Measurements from ENCODE around the gene VSIR.

Gene VSIR

DNA sequence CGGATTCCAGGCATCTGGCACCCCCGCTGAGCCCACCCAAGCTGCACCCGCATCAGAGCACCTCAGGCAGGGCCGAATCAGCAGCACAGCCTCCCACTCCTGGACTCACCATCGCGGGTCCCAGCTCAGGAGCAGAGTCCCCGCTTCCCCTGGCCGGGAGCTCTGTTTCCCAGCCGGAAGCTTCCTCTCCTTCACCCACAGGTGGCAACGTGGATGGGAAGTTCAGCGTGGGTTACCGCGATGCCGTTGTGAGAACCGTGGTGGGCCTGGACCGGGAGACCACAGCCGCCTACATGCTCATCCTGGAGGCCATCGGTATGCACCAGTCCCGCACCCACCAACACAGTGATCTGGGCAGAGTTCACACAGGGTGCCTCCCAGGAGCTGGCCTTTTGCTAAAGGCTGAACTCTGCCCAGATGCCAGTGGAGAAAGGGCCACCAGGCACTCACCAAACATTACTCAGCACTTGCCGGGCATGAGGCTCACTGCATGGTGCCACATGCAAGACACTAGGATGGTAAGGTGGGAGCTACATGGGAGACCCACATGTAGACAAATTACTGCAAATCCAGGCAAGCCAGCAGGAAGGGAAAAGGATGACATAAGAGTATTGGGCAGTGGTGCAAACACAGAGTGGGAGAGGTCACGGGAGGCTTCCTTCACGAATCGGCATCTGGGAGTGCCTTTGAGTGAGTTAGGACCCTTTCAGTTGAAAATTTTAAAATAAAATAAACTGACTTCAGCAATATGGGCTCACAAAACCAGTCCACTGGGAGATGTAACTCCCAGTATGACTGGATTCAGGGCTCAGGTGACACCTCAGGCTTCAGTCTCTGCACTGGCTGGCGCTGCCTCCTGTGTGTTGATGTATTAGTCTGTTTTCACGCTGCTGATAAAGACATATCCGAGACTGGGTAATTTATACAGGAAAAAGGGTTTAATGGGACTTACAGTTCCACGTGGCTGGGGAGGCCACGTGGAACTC lies 64.1 kb downstream of the VSIR start:
- H3K4me1 ChIP-seq (ENCODE audit: control insufficient read depth, low read depth, low read length), result peaks cover 7% of the 10 kb centered on the region
- H3K9me3 ChIP-seq (ENCODE audit: control insufficient read depth, low read depth, low read length), result no peaks in the 10 kb centered on the region
- H3K9ac ChIP-seq (ENCODE audit: low read length), result no peak overlapping the region
- H3K27me3 ChIP-seq (ENCODE audit: control insufficient read depth, insufficient read depth, low read length), result no peaks in the 10 kb centered on the region
- H3K36me3 ChIP-seq (ENCODE audit: control insufficient read depth, low read depth, low read length), result no peaks in the 10 kb centered on the region
- no peak overlapping the region for H3K27ac ChIP-seq (ENCODE audit: low read length)
- no peak overlapping the region for H3K4me3 ChIP-seq (ENCODE audit: low read length)

DNA sequence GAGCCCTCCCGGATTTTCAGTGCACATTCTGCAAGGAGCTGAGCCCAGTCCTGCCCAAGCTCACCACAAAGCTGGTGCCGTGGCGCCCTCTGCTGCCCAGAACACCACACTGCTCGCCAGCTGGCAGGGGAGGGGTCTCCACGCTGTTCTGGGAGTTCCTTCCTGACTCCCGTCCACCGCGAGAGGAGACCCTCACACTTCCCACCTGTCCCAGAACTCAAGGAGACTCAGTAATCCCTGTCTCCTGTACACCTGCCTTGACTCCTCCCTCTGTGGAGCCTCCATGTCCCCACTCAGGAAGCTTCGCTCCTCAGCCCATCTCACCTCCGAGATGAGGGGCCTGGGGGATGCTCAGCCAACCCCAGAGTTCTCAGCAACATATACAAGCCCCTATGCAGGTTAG lies 65.0 kb downstream of the VSIR start:
- Histone ChIP-seq H3K36me3 (ENCODE audit: control insufficient read depth, low read depth, low read length) (no peaks in the 10 kb centered on the region), H3K27me3 (ENCODE audit: control insufficient read depth, insufficient read depth, low read length) (no peaks in the 10 kb centered on the region), H3K4me1 (ENCODE audit: control insufficient read depth, low read depth, low read length) (no peaks in the 10 kb centered on the region), H3K27ac (ENCODE audit: low read length) (no peak overlapping the region), H3K4me3 (ENCODE audit: low read length) (no peak overlapping the region), H3K9ac (ENCODE audit: low read length) (no peak overlapping the region), H3K9me3 (ENCODE audit: control insufficient read depth, low read depth, low read length) (no peaks in the 10 kb centered on the region)

- no peaks in the 10 kb centered on the region for H3K4me1 ChIP-seq (ENCODE audit: control insufficient read depth, low read depth, low read length)
- no peak overlapping the region for H3K27ac ChIP-seq (ENCODE audit: low read length)
- H3K9ac ChIP-seq (ENCODE audit: low read length), result no peak overlapping the region
Measured at GRCh38 chr10:71707240-71707789, 66.0 kb downstream of the VSIR start.

DNA sequence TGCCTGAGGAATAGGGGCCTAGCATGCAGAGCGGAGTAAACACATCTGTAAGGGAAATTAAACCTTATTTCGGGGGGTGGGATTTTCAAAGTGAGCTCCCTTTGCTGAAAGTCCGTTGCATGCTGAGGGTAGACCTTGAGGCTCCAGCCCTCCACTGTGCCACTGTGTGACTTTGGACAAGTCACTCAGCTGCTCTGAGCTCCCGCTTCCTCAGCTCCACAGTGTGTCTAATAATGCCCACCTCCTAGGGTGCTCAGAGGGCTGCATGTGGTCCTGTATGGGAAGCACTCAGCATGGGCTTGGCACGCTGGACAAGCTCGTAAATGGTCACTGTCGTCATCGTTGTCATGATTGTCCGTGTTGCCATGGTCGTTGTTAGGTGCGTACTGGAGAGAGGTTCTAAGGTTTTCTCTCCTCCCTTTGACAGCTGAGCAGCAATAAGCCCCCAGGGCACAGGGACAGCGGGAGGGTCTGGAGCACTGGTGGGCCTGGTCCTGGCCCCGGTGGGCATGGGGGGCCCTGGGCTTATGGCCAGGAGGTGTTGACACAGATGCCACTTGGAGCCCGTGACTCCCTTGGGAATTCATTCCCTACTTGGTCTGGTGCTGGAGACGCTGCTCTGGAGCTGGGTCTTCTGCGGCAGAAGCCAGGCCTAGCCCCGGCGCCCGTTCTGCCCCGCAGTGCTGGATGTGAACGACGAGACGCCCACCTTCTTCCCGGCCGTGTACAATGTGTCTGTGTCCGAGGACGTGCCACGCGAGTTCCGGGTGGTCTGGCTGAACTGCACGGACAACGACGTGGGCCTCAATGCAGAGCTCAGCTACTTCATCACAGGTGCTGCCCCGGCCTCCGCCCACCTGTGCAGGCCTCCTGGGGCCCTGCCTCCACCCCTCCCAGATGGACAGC lies 66.9 kb downstream of the VSIR start:
- H3K9me3 ChIP-seq (ENCODE audit: control insufficient read depth, low read depth, low read length), result no peaks in the 10 kb centered on the region
- H3K36me3 ChIP-seq (ENCODE audit: control insufficient read depth, low read depth, low read length), result no peaks in the 10 kb centered on the region
- H3K27ac ChIP-seq (ENCODE audit: low read length), result no peak overlapping the region
- H3K4me1 ChIP-seq (ENCODE audit: control insufficient read depth, low read depth, low read length), result no peaks in the 10 kb centered on the region
- no peaks in the 10 kb centered on the region for H3K27me3 ChIP-seq (ENCODE audit: control insufficient read depth, insufficient read depth, low read length)
- H3K4me3 ChIP-seq (ENCODE audit: low read length), result no peak overlapping the region
- H3K9ac ChIP-seq (ENCODE audit: low read length), result no peak overlapping the region

More at GRCh38 chr10:71707240-71707789, 66.0 kb downstream of the VSIR start:
- no peaks in the 10 kb centered on the region for H3K36me3 ChIP-seq (ENCODE audit: control insufficient read depth, low read depth, low read length)
- no peaks in the 10 kb centered on the region for H3K27me3 ChIP-seq (ENCODE audit: control insufficient read depth, insufficient read depth, low read length)
- H3K4me3 ChIP-seq (ENCODE audit: low read length), result no peak overlapping the region
- H3K9me3 ChIP-seq (ENCODE audit: control insufficient read depth, low read depth, low read length), result no peaks in the 10 kb centered on the region

GRCh38 chr10:71705582-71705981 lies 67.7 kb downstream of the VSIR start:
- Histone ChIP-seq H3K4me1 (ENCODE audit: control insufficient read depth, low read depth, low read length) (no peaks in the 10 kb centered on the region), H3K9me3 (ENCODE audit: control insufficient read depth, low read depth, low read length) (no peaks in the 10 kb centered on the region), H3K4me3 (ENCODE audit: low read length) (no peak overlapping the region), H3K27ac (ENCODE audit: low read length) (no peak overlapping the region), H3K27me3 (ENCODE audit: control insufficient read depth, insufficient read depth, low read length) (no peaks in the 10 kb centered on the region), H3K36me3 (ENCODE audit: control insufficient read depth, low read depth, low read length) (no peaks in the 10 kb centered on the region), H3K9ac (ENCODE audit: low read length) (no peak overlapping the region)

DNA sequence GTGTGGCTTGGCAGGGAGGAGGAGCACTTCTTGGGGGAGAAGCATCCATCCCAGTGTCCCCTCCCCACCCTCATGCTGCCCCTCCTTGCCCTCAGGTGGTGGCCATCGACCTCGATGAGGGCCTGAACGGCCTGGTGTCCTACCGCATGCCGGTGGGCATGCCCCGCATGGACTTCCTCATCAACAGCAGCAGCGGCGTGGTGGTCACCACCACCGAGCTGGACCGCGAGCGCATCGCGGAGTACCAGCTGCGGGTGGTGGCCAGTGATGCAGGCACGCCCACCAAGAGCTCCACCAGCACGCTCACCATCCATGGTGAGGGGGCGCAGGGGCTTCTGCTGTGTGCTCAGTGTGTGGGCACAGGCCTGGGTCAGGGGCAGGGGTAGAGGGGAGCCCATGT lies 68.5 kb downstream of the VSIR start:
- H3K9me3 ChIP-seq (ENCODE audit: control insufficient read depth, low read depth, low read length), result no peaks in the 10 kb centered on the region
- no peak overlapping the region for H3K27ac ChIP-seq (ENCODE audit: low read length)
- H3K4me3 ChIP-seq (ENCODE audit: low read length), result no peak overlapping the region
- no peak overlapping the region for H3K9ac ChIP-seq (ENCODE audit: low read length)
- no peaks in the 10 kb centered on the region for H3K27me3 ChIP-seq (ENCODE audit: control insufficient read depth, insufficient read depth, low read length)
- H3K36me3 ChIP-seq (ENCODE audit: control insufficient read depth, low read depth, low read length), result no peaks in the 10 kb centered on the region
- H3K4me1 ChIP-seq (ENCODE audit: control insufficient read depth, low read depth, low read length), result no peaks in the 10 kb centered on the region

DNA sequence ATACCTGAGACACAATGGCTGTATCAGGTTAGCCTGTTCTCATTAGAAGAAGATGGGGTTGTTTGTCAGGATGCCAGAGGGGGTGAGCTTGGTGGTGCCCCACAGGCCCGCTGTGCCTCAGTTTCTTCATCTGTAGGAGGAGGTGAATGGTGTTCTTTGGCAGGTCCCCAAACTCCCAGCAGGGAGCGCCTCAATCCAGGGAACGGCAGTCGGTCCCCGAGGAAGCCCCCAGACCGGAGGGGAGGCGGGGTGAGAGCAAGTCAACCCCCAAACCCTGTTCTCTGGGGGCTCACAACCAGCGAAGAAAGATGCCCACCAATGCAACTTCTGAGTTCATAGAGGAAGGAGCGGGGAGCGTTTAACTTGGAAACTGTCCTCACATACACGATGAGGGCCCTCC lies 69.7 kb downstream of the VSIR start:
- H3K9me3 ChIP-seq (ENCODE audit: control insufficient read depth, low read depth, low read length), result no peaks in the 10 kb centered on the region
- no peak overlapping the region for H3K27ac ChIP-seq (ENCODE audit: low read length)
- H3K4me3 ChIP-seq (ENCODE audit: low read length), result no peak overlapping the region
- no peaks in the 10 kb centered on the region for H3K36me3 ChIP-seq (ENCODE audit: control insufficient read depth, low read depth, low read length)
- H3K27me3 ChIP-seq (ENCODE audit: control insufficient read depth, insufficient read depth, low read length), result no peaks in the 10 kb centered on the region
- H3K4me1 ChIP-seq (ENCODE audit: control insufficient read depth, low read depth, low read length), result no peaks in the 10 kb centered on the region
- H3K9ac ChIP-seq (ENCODE audit: low read length), result no peak overlapping the region

DNA sequence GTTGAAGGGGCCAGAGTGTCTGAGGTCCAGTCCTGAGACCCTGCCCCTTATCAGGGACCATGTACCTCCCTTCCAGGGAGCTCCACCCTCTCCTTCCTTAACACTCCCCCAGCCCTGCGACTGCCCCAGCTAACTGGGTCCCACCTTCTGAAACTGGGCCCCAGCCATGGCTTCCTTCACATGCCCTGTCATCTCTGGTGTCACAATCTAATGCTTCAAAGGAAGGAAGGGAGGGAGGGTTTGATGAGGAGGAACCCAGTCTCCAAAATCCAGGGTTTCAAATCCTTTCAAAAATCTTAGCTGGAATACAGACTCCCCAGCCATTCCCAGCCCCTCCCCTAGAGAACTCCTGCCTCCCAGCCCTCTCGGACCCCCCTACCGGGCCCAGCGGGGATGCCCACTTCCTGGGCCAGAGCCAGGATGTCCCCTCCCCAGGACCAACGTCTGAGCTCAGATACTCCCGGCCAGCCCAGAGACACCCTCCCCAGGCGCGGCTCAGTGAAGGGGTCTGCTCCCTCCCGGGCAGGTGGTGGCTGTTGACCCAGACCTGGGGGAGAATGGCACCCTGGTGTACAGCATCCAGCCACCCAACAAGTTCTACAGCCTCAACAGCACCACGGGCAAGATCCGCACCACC lies 71.7 kb downstream of the VSIR start:
- no peak overlapping the region for H3K4me3 ChIP-seq (ENCODE audit: low read length)
- no peaks in the 10 kb centered on the region for H3K4me1 ChIP-seq (ENCODE audit: control insufficient read depth, low read depth, low read length)
- no peaks in the 10 kb centered on the region for H3K27me3 ChIP-seq (ENCODE audit: control insufficient read depth, insufficient read depth, low read length)
- H3K36me3 ChIP-seq (ENCODE audit: control insufficient read depth, low read depth, low read length), result no peaks in the 10 kb centered on the region
- no peak overlapping the region for H3K27ac ChIP-seq (ENCODE audit: low read length)
- no peak overlapping the region for H3K9ac ChIP-seq (ENCODE audit: low read length)
- H3K9me3 ChIP-seq (ENCODE audit: control insufficient read depth, low read depth, low read length), result no peaks in the 10 kb centered on the region

GRCh38 chr10:71700731-71701368 lies 72.5 kb downstream of the VSIR start:
- H3K9ac ChIP-seq (ENCODE audit: low read length), result no peak overlapping the region
- H3K27ac ChIP-seq (ENCODE audit: low read length), result no peak overlapping the region
- no peaks in the 10 kb centered on the region for H3K36me3 ChIP-seq (ENCODE audit: control insufficient read depth, low read depth, low read length)
- H3K27me3 ChIP-seq (ENCODE audit: control insufficient read depth, insufficient read depth, low read length), result no peaks in the 10 kb centered on the region
- no peaks in the 10 kb centered on the region for H3K4me1 ChIP-seq (ENCODE audit: control insufficient read depth, low read depth, low read length)
- H3K4me3 ChIP-seq (ENCODE audit: low read length), result no peak overlapping the region
- H3K9me3 ChIP-seq (ENCODE audit: control insufficient read depth, low read depth, low read length), result no peaks in the 10 kb centered on the region

- Histone ChIP-seq H3K27me3 (ENCODE audit: control insufficient read depth, insufficient read depth, low read length) (no peaks in the 10 kb centered on the region), H3K9ac (ENCODE audit: low read length) (no peak overlapping the region), H3K4me3 (ENCODE audit: low read length) (no peak overlapping the region), H3K4me1 (ENCODE audit: control insufficient read depth, low read depth, low read length) (no peaks in the 10 kb centered on the region), H3K9me3 (ENCODE audit: control insufficient read depth, low read depth, low read length) (no peaks in the 10 kb centered on the region), H3K27ac (ENCODE audit: low read length) (no peak overlapping the region), H3K36me3 (ENCODE audit: control insufficient read depth, low read depth, low read length) (no peaks in the 10 kb centered on the region)
Measured at GRCh38 chr10:71698737-71699136, 74.6 kb downstream of the VSIR start.

Measured in iPS-18a (cell line).